T-helper 22 cell (primary cell): ENCODE results near the gene PPP1R2.

Experiments used
- DNase-seq: peaks from one replicate; pipeline ENCODE4 v3.0.0-alpha.2; 2020; ENCODE audit warnings: low read depth

Gene PPP1R2

GRCh38 chr3:195565716-195566115, 22.6 kb upstream of the PPP1R2 start:
- no peak for DNase-seq

DNA sequence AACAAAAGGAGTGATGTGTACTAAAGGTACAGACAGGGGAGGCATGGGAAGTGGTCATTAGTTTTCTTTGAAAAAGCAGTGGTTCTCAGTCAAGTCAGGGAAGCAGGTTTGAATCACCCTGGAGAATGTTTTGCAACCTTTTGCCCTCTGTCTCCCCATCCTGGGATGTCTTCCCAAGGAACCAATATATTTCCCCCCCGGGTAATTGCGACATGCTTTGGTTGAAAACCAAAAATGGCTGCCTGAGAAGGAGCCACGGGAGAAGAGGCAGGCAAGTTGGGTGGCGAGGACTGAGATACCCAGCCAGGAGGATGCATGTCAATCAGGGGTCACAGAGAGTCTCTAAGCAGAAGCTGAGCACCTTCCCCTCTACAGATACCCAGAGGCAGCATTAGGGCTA, 20.2 kb upstream of the PPP1R2 start:
- DNase-seq, result no peak

- no peak for DNase-seq
Measured at GRCh38 chr3:195559723-195560409, 16.7 kb upstream of the PPP1R2 start.

GRCh38 chr3:195558602-195559001, 15.5 kb upstream of the PPP1R2 start:
- no peak for DNase-seq

DNA sequence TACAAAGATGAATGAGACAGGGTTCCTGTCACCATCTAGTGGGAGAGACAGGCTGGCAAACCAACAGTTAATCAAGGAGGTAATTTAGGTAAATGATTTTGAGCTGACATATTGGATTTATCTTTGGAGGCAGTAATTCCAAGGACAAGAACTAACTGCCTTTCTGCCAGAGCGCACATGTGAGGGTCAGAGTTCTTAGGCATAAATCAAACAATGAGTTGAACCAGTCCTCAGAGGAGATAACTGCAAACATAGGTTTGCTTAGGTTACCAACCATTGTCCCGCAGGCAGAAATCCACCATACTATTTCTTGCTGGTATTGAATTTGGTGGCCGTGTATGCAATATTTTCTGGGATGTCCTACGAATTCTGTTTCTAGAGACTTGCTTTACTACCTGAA, 14.2 kb upstream of the PPP1R2 start:
- DNase-seq, result no peak

DNA sequence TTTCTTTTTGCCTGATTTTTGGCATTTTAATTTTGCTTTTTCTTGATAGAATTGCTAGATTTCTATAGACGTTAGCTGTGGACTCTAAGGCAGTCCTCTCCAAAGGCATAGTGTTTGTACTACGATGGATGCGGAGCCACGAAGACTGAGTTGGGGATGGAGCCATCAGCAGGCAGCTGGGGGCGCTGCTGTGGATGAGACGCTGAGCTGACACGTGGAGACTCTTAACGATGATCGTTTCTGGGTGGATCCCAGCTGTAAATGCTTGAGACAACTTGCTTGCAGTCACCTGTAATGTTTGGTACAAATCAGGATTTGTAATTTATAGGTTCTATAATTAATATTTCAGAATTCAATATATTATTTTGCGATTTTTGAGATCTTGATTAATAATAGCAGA, 13.3 kb upstream of the PPP1R2 start:
- DNase-seq, result no peak

GRCh38 chr3:195555110-195555509, 12.0 kb upstream of the PPP1R2 start:
- no peak for DNase-seq

DNA sequence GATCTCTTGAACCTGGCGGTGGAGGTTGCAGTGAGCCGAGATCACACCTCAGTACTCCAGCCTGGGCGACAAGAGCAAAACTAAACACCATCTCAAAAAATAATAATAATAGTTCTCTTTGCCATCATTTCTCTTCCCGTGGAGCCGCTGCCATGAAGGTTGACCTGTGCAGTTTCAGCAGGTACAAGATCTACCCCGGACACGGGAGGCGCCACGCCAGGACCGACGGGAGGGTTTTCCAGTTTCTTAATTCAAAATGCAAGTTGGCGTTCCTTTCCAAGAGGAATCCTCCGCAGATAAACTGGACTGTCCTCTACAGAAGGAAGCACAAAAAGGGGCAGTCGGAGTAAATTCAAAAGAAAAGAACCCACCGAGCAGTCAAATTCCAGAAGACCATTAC, 11.3 kb upstream of the PPP1R2 start:
- DNase-seq, result no peak

- DNase-seq, result no peak
Measured at GRCh38 chr3:195553268-195553667, 10.1 kb upstream of the PPP1R2 start.

DNA sequence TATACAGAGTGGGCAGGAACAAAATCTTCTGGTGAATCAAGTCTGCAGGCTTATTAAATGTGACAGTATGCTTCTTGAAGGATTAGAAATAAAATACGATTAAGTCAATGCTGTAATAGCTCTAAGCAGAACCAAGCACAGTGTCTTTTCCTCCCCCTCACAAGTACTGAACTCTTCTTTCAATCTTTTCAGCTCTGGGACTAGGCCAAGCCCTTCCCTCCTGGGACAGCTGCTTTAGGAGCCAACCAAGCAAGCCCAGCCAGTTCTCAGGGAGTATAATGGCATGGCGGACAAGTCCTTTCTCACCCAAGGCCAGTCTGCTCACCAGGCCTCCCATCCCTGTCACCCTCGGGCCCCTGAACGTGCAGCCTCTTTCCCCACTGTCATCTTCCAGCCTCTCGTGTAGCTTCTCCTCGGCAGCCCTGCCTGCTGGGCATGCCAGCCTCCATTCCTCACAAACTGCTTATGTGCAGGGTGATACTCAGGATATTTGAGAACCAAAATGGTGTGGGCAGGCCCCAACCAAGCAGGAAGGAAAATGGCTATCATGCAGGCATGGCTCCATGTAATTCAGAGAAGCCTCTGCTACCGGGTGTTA, 8.4 kb upstream of the PPP1R2 start:
- no peak for DNase-seq

DNA sequence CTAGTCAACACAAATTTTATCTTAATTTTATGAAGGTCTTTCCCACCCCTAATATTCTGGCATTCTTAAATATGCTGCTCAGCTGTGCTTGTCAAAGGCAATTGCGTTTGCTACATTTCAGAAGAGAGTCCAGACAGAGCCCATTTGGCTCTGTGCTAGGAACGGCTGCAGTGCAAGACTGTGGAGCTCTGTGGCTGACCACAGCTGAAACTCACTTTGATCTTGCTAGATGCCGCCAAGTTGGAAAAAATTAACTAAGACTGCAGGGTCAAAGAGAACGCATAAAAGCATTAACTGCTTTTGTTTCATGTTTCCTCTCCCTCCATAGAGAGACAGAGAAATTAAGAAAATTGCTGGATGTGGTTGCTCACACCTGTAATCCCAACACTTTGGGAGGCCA, 7.6 kb upstream of the PPP1R2 start:
- DNase-seq, result no peak

- peak; percentile 86 for DNase-seq
Measured at GRCh38 chr3:195549931-195550519, 6.9 kb upstream of the PPP1R2 start.

DNA sequence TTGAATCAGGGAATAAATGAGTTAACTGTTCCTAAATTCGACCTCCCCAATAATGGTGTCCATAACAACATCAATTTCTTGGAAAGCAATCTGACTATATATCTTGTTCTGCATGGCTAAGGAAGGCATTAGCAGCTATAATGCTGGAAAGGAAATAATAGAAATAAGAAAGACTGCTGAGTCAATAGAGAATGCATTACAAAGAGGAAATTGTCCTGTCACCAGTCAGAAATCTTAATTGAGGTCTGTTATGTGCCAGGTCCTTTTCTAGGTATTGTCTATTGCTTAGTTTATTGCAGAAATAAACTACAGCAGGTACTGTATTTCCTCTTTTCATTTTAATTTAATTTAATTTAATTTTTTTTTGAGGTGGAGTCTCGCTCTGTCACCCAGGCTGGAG, 5.9 kb upstream of the PPP1R2 start:
- DNase-seq, result no peak

DNA sequence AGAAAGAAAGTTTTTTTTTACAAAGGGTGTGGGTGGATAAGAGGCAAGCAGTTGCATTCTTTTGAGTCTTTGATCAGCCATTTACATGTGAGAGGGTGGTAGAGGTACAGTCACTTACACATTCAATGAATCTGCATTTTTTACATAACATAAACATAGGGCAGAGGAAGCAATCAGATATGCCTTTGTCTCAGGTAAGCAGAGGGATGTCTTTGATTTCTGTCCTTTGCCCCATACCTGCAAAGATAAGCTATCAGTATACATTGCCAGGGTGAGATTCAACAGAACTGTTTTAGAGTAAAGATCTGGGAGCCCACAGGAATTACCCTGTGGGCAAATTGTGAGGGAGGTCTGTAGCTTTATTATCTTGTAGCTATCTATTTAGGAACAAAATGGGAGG, 5.4 kb upstream of the PPP1R2 start:
- no peak for DNase-seq

DNA sequence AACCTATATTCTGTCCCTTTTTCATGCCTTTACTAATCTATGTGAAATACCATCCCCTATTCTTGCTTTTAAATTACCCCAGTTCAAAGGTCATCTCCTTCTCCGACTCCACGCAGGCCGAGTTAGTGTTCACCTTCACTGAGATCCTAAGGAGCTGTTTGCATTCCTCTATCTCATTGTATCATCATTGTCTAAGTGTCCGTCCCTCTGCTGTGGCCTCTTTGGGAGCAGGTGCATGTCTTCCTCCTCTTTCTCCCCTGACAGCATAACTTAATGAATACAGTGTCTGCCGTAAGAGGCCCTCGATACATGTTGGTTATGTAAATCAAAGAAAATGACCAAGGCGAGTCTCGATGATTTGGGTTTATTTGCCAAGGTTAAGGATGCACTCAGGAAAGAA, 4.9 kb upstream of the PPP1R2 start:
- DNase-seq, result no peak

- DNase-seq, result peak; percentile 34
Measured at GRCh38 chr3:195546130-195546560, 3.0 kb upstream of the PPP1R2 start.

- DNase-seq, result no peak
Measured at GRCh38 chr3:195544634-195545033, 1.5 kb upstream of the PPP1R2 start.

DNA sequence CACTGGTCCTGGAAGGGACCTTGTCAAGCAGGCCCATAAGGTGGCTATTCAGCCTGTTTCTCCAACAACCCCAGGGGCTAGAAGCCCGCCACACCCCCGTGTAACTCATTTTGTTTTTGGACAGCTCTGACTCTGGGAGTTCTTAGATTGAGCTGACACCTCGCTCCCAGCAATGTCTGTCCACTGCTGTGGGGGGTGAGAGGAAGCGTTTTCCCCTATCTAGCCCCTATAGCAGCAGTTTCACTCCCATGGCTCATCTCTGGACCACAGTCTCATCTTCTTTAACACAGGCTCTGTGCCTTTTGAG, 1.1 kb upstream of the PPP1R2 start:
- DNase-seq, result no peak

- DNase-seq, result no peak
Measured at GRCh38 chr3:195543500-195544229, 540 bp upstream of the PPP1R2 start.

GRCh38 chr3:195542316-195542697, 818 bp downstream of the PPP1R2 start:
- DNase-seq, result no peak

GRCh38 chr3:195540511-195540910, 2.6 kb downstream of the PPP1R2 start:
- no peak for DNase-seq

DNA sequence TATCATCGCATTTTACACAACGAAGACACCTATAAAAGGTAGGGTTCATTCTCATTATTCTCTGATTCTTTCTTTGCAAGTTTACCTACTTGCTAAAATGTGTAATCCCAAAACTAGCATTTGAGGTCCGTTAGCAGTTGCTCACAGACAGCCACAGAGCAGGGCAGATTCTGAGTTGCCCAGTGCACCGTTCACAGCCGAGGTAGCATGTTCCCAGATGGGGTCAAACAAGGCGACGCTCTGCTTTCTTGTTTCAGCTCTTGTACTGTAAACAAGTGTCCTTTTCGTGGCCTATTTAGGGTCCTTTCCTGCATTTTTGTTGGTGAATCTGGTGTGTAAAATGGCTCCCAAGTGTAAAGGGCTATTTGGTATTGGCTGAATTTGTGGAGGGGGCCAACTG, 3.1 kb downstream of the PPP1R2 start:
- no peak for DNase-seq

DNA sequence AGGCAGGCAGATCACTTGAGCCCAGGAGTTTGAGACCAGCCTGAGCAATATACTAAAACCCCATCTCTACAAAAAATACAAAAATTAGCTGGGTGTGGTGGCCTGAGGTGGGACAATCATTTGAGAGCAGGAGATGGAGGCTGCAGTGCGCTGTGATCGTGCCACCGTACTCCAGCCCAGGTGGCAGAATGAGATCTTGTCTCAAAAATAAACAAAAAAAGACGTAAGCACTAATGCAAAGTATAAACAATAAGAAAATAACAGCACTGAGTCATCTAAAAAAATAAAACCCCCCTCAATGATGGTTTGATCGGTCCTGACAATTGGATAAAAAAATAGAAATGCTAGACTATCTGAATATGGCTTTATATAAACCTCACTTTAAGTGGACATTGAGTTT, 3.6 kb downstream of the PPP1R2 start:
- no peak for DNase-seq
